Measurements from ENCODE around the gene LDHD.

LDHD gene

GRCh38 chr16:75065521-75066149, 50.9 kb downstream of the LDHD start:
- H4K20me1 ChIP-seq (ENCODE audit: control insufficient read depth, insufficient read depth, low read depth, low read length) = no peaks in the 10 kb centered on the region; the same call in 1 of the 2 replicates
- no peaks in the 10 kb centered on the region for H3K9me3 ChIP-seq (ENCODE audit: control insufficient read depth, insufficient read depth, low read length)
- H3K27ac ChIP-seq (ENCODE audit: low read depth, low read length) = no peak overlapping the region
- no peaks in the 10 kb centered on the region for H3K79me2 ChIP-seq (ENCODE audit: control insufficient read depth, low read length)
- no peaks in the 10 kb centered on the region for H3F3A ChIP-seq (ENCODE audit: control insufficient read depth, insufficient read depth)
- H3K4me2 ChIP-seq (ENCODE audit: low read length) = no peak overlapping the region
- H3K27me3 ChIP-seq (ENCODE audit: control insufficient read depth, low read length) = no peaks in the 10 kb centered on the region
- peaks cover 18% of the 10 kb centered on the region for H3K4me1 ChIP-seq (ENCODE audit: control insufficient read depth, low read length)
- no peaks in the 10 kb centered on the region for H3K9me2 ChIP-seq (replicated peaks; ENCODE audit: control insufficient read depth, low read length)
- H3K36me3 ChIP-seq (ENCODE audit: control insufficient read depth, low read length) = no peaks in the 10 kb centered on the region
- TF ChIP-seq EZH2phosphoT487 (IDR thresholded peaks at IDR 0.05; ENCODE audit: borderline replicate concordance, low read length) = no peak
- TF ChIP-seq CTCF (IDR thresholded peaks at IDR 0.05; ENCODE audit: low read depth, low read length, poor library complexity, severe bottlenecking) = no peak
- no peak overlapping the region for H3K4me3 ChIP-seq (ENCODE audit: low read length)

GRCh38 chr16:75065149-75065505, 51.5 kb downstream of the LDHD start:
- H3K9me3 ChIP-seq (ENCODE audit: control insufficient read depth, insufficient read depth, low read length) = no peaks in the 10 kb centered on the region
- H3K36me3 ChIP-seq (ENCODE audit: control insufficient read depth, low read length) = no peaks in the 10 kb centered on the region
- no peak overlapping the region for H3K27ac ChIP-seq (ENCODE audit: low read depth, low read length)
- H3K79me2 ChIP-seq (ENCODE audit: control insufficient read depth, low read length) = no peaks in the 10 kb centered on the region
- no peak for TF ChIP-seq EZH2phosphoT487 (IDR thresholded peaks at IDR 0.05; ENCODE audit: borderline replicate concordance, low read length)
- no peak for TF ChIP-seq CTCF (IDR thresholded peaks at IDR 0.05; ENCODE audit: low read depth, low read length, poor library complexity, severe bottlenecking)
- H3K4me2 ChIP-seq (ENCODE audit: low read length) = no peak overlapping the region
- no peaks in the 10 kb centered on the region for H3K27me3 ChIP-seq (ENCODE audit: control insufficient read depth, low read length)
- no peaks in the 10 kb centered on the region; the same call in 1 of the 2 replicates for H4K20me1 ChIP-seq (ENCODE audit: control insufficient read depth, insufficient read depth, low read depth, low read length)
- no peaks in the 10 kb centered on the region for H3F3A ChIP-seq (ENCODE audit: control insufficient read depth, insufficient read depth)
- H3K4me3 ChIP-seq (ENCODE audit: low read length) = no peak overlapping the region
- H3K9me2 ChIP-seq (replicated peaks; ENCODE audit: control insufficient read depth, low read length) = no peaks in the 10 kb centered on the region
- H3K4me1 ChIP-seq (ENCODE audit: control insufficient read depth, low read length) = peaks cover 16% of the 10 kb centered on the region

- Histone ChIP-seq H3K27me3 (ENCODE audit: control insufficient read depth, low read length) (no peaks in the 10 kb centered on the region), H3K27ac (ENCODE audit: low read depth, low read length) (no peak overlapping the region), H3K4me3 (ENCODE audit: low read length) (no peak overlapping the region), H3K9me2 (replicated peaks; ENCODE audit: control insufficient read depth, low read length) (no peaks in the 10 kb centered on the region), H3K36me3 (ENCODE audit: control insufficient read depth, low read length) (no peaks in the 10 kb centered on the region), H3K4me1 (ENCODE audit: control insufficient read depth, low read length) (peaks cover 16% of the 10 kb centered on the region), H3K79me2 (ENCODE audit: control insufficient read depth, low read length) (no peaks in the 10 kb centered on the region), H3K9me3 (ENCODE audit: control insufficient read depth, insufficient read depth, low read length) (no peaks in the 10 kb centered on the region), H4K20me1 (ENCODE audit: control insufficient read depth, insufficient read depth, low read depth, low read length) (no peaks in the 10 kb centered on the region; the same call in 1 of the 2 replicates), H3K4me2 (ENCODE audit: low read length) (no peak overlapping the region), H3F3A (ENCODE audit: control insufficient read depth, insufficient read depth) (no peaks in the 10 kb centered on the region)
- no peak for TF ChIP-seq EZH2phosphoT487 (IDR thresholded peaks at IDR 0.05; ENCODE audit: borderline replicate concordance, low read length)
- TF ChIP-seq CTCF (IDR thresholded peaks at IDR 0.05; ENCODE audit: low read depth, low read length, poor library complexity, severe bottlenecking) = no peak
Observed at GRCh38 chr16:75064403-75065148, 52.0 kb downstream of the LDHD start.
